ENCODE data around the gene SDK1. TPM values are rescaled to one million over a fixed set of nuclear protein-coding genes. Genes with fewer than 3 reads are reported as not detected.

The SDK1 gene
- total RNA-seq, 1 donor from 2014 or later = 4.3 TPM

- Mint-ChIP-seq H3K4me1 (ENCODE audit: unreplicated experiment) (no peaks in the 10 kb centered on the region), H3K36me3 (ENCODE audit: low read depth, unreplicated experiment) (no peaks in the 10 kb centered on the region), H3K9me3 (ENCODE audit: unreplicated experiment) (no peaks in the 10 kb centered on the region), H3K4me3 (ENCODE audit: unreplicated experiment) (no peak overlapping the region), H3K27ac (ENCODE audit: unreplicated experiment) (no peak overlapping the region), H3K27me3 (ENCODE audit: unreplicated experiment) (no peaks in the 10 kb centered on the region)
- TF ChIP-seq CTCF (IDR thresholded peaks at IDR 0.05; ENCODE audit: unreplicated experiment) = no peak
- DNase-seq (ENCODE audit: low spot score) = no peak
Measured at GRCh38 chr7:4056552-4057288, 755.7 kb downstream of the SDK1 start.

GRCh38 chr7:4057289-4057616, 756.2 kb downstream of the SDK1 start:
- Mint-ChIP-seq H3K9me3 (ENCODE audit: unreplicated experiment) (no peaks in the 10 kb centered on the region), H3K27ac (ENCODE audit: unreplicated experiment) (no peak overlapping the region), H3K36me3 (ENCODE audit: low read depth, unreplicated experiment) (no peaks in the 10 kb centered on the region), H3K4me1 (ENCODE audit: unreplicated experiment) (no peaks in the 10 kb centered on the region), H3K4me3 (ENCODE audit: unreplicated experiment) (no peak overlapping the region), H3K27me3 (ENCODE audit: unreplicated experiment) (no peaks in the 10 kb centered on the region)
- TF ChIP-seq CTCF (IDR thresholded peaks at IDR 0.05; ENCODE audit: unreplicated experiment) = no peak
- no peak for DNase-seq (ENCODE audit: low spot score)

- Mint-ChIP-seq H3K9me3 (ENCODE audit: unreplicated experiment) (no peaks in the 10 kb centered on the region), H3K27ac (ENCODE audit: unreplicated experiment) (no peak overlapping the region), H3K4me1 (ENCODE audit: unreplicated experiment) (no peaks in the 10 kb centered on the region), H3K27me3 (ENCODE audit: unreplicated experiment) (no peaks in the 10 kb centered on the region), H3K4me3 (ENCODE audit: unreplicated experiment) (no peak overlapping the region), H3K36me3 (ENCODE audit: low read depth, unreplicated experiment) (no peaks in the 10 kb centered on the region)
- no peak for DNase-seq (ENCODE audit: low spot score)
- no peak for TF ChIP-seq CTCF (IDR thresholded peaks at IDR 0.05; ENCODE audit: unreplicated experiment)
Measured at GRCh38 chr7:4058158-4058557, 757.1 kb downstream of the SDK1 start.

- Mint-ChIP-seq H3K27me3 (ENCODE audit: unreplicated experiment) (peaks cover 4% of the 10 kb centered on the region), H3K27ac (ENCODE audit: unreplicated experiment) (no peak overlapping the region), H3K4me3 (ENCODE audit: unreplicated experiment) (no peak overlapping the region), H3K4me1 (ENCODE audit: unreplicated experiment) (peaks cover 2% of the 10 kb centered on the region), H3K36me3 (ENCODE audit: low read depth, unreplicated experiment) (no peaks in the 10 kb centered on the region), H3K9me3 (ENCODE audit: unreplicated experiment) (no peaks in the 10 kb centered on the region)
- TF ChIP-seq CTCF (IDR thresholded peaks at IDR 0.05; ENCODE audit: unreplicated experiment) = no peak
- DNase-seq (ENCODE audit: low spot score) = no peak
Measured at GRCh38 chr7:4065190-4065589, 764.1 kb downstream of the SDK1 start.

GRCh38 chr7:4066206-4066605, 765.2 kb downstream of the SDK1 start:
- Mint-ChIP-seq H3K27ac (ENCODE audit: unreplicated experiment) (no peak overlapping the region), H3K9me3 (ENCODE audit: unreplicated experiment) (no peaks in the 10 kb centered on the region)

More at GRCh38 chr7:4066206-4066605, 765.2 kb downstream of the SDK1 start:
- Mint-ChIP-seq H3K4me1 (ENCODE audit: unreplicated experiment) (peaks cover 4% of the 10 kb centered on the region), H3K27me3 (ENCODE audit: unreplicated experiment) (peaks cover 6% of the 10 kb centered on the region), H3K4me3 (ENCODE audit: unreplicated experiment) (no peak overlapping the region), H3K36me3 (ENCODE audit: low read depth, unreplicated experiment) (no peaks in the 10 kb centered on the region)
- DNase-seq (ENCODE audit: low spot score) = no peak
- TF ChIP-seq CTCF (IDR thresholded peaks at IDR 0.05; ENCODE audit: unreplicated experiment) = no peak

Data from endothelial cell (in vitro differentiated cells).